Measurements from ENCODE around the gene KRT84. TPM values are rescaled to one million over a fixed set of nuclear protein-coding genes. Genes with fewer than 3 reads are reported as not detected.

Gene KRT84
- total and polyA plus RNA-seq, 2 of the 4 experiments (the other 2 are of a cell fraction): not detected

GRCh38 chr12:52396656-52397055 is 11.2 kb upstream of the KRT84 start:
- DNase-seq (no peak), ATAC-seq (ENCODE audit: low read depth) (no peak)
- H3K9me1 ChIP-seq (ENCODE audit: insufficient read depth, low read length): no peaks in the 10 kb centered on the region
- H2BK120ac ChIP-seq (ENCODE audit: low read depth, low read length): no peak overlapping the region
- dilution Hi-C loops (cut with HindIII; ENCODE audit: low sequenced_read_pairs, unreplicated experiment) (no loop called here), in situ Hi-C loops (cut with MboI; ENCODE audit: low sequenced_read_pairs) (no loop called here), intact Hi-C loops (cut with micrococcal nuclease) (no loop called here)
- no peaks in the 10 kb centered on the region for H4K20me1 ChIP-seq (ENCODE audit: insufficient read depth, low read length)
- no peak for TF ChIP-seq RFX5 (IDR thresholded peaks at IDR 0.05; ENCODE audit: low read depth, low read length)
- TF ChIP-seq SMC3 (IDR thresholded peaks at IDR 0.05; ENCODE audit: low read depth, low read length): no peak
- no peak for TF ChIP-seq MAZ (IDR thresholded peaks at IDR 0.05; ENCODE audit: borderline replicate concordance, low read depth, low read length)
- no peak for TF ChIP-seq POLR2A (IDR thresholded peaks at IDR 0.05; ENCODE audit: low read depth, low read length)
- no peak for TF ChIP-seq USF2 (IDR thresholded peaks at IDR 0.05; ENCODE audit: low read depth, low read length)
- no peak for TF ChIP-seq CEBPB (IDR thresholded peaks at IDR 0.05; ENCODE audit: low read depth, low read length)
- TF ChIP-seq CHD1 (IDR thresholded peaks at IDR 0.05; ENCODE audit: low read depth, low read length): no peak
- TF ChIP-seq RAD21 (IDR thresholded peaks at IDR 0.05; ENCODE audit: low read length): no peak
- TF ChIP-seq CTCF (conservative IDR thresholded peaks at IDR 0.05; ENCODE audit: low read depth, low read length): no peak
- TF ChIP-seq BHLHE40 (IDR thresholded peaks at IDR 0.05; ENCODE audit: low read depth, low read length): no peak
- no peak for TF ChIP-seq MXI1 (IDR thresholded peaks at IDR 0.05; ENCODE audit: borderline replicate concordance, low read depth, low read length)
- CTCF ChIA-PET: no interaction called here
- no peaks in the 10 kb centered on the region for H3K4me1 ChIP-seq (ENCODE audit: control insufficient read depth, insufficient read depth, low read length)
- no peak overlapping the region for H3K56ac ChIP-seq (ENCODE audit: extremely low read depth, insufficient read depth, low read length)
- no peaks in the 10 kb centered on the region for H3K9me3 ChIP-seq (ENCODE audit: control insufficient read depth, insufficient read depth, low read length)
- H4K8ac ChIP-seq (ENCODE audit: low read depth in 2 of 2, low read length in 2 of 2): no peak overlapping the region
- H2AFZ ChIP-seq (replicated peaks; ENCODE audit: low read length, poor library complexity): no peak overlapping the region
- BruUV-seq (replicated peaks): no TSS peak
- no peaks in the 10 kb centered on the region for H3K79me1 ChIP-seq (ENCODE audit: low read depth in 1 of 2, low read length in 2 of 2)
- no peak overlapping the region for H4K91ac ChIP-seq (ENCODE audit: insufficient read depth, low read depth, low read length)
- POLR2A ChIA-PET (ENCODE audit: unreplicated experiment): no interaction called here
- no peak overlapping the region for H3K14ac ChIP-seq (replicated peaks; ENCODE audit: low read depth, low read length)
- no peak overlapping the region for H2AK5ac ChIP-seq (ENCODE audit: low read depth, low read length)
- no peak overlapping the region for H3K23ac ChIP-seq (ENCODE audit: low read depth, low read length)
- H2BK5ac ChIP-seq (ENCODE audit: low read depth, low read length, poor library complexity, severe bottlenecking): no peak overlapping the region
- H3K4me3 ChIP-seq (ENCODE audit: insufficient read depth, low read depth, low read length): no peak overlapping the region
- H3K36me3 ChIP-seq (ENCODE audit: control insufficient read depth, insufficient read depth, low read length): no peaks in the 10 kb centered on the region
- H3K4me2 ChIP-seq (ENCODE audit: low read depth, low read length): no peak overlapping the region
- peaks cover 43% of the 10 kb centered on the region for H3K27me3 ChIP-seq (ENCODE audit: control insufficient read depth, insufficient read depth, low read length)
- no peak overlapping the region for H4K5ac ChIP-seq (ENCODE audit: low read depth, low read length)
- no peak overlapping the region for H3K27ac ChIP-seq (ENCODE audit: insufficient read depth, low read length)
- H3K9ac ChIP-seq (ENCODE audit: low read depth, low read length): no peak overlapping the region
- no peak overlapping the region for H3K18ac ChIP-seq (ENCODE audit: low read depth, low read length)
- WGBS, 2 experiments (ENCODE audit: extremely low coverage in 2 of 2, insufficient read length in 1 of 2): 0% methylated on average over 1 of the region's 8 CpGs; no CpG with 5 or more reads in 1 of the 2 experiments
- no peak overlapping the region for H2BK20ac ChIP-seq (ENCODE audit: low read depth, low read length)
- H2AK9ac ChIP-seq (replicated peaks; ENCODE audit: low read depth, low read length, poor library complexity): no peak overlapping the region
- no peak overlapping the region for H3K4ac ChIP-seq (ENCODE audit: low read depth, low read length)
- H2BK15ac ChIP-seq (ENCODE audit: low read depth, low read length): no peak overlapping the region
